SIG-M5 (cell line): ENCODE data around the gene NACC1.

Experiments
- DNase-seq: peaks from one replicate; lab custom pipeline; 2025; lab: John Stamatoyannopoulos, UW

The NACC1 gene

DNA sequence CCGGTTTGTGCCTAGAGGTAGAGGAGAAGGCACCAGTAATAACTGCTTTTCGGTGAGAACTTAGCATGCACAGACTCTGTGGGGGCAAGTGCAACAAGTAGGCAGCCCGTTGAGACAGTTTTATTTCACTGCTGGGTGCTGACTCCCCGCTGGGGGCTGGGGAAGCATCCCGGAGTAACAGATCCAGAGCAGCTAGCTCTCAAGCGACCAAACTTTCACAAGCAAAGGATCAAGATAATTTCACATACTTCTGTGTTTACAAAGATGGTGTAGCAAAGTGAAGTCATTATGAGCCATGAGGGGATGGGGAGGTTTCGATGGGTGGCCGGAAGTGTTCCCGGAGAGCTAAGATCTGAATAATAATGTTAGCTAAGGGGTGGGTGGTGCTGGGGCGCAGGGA, 2.8 kb downstream of the NACC1 start:
- no peak for DNase-seq

DNA sequence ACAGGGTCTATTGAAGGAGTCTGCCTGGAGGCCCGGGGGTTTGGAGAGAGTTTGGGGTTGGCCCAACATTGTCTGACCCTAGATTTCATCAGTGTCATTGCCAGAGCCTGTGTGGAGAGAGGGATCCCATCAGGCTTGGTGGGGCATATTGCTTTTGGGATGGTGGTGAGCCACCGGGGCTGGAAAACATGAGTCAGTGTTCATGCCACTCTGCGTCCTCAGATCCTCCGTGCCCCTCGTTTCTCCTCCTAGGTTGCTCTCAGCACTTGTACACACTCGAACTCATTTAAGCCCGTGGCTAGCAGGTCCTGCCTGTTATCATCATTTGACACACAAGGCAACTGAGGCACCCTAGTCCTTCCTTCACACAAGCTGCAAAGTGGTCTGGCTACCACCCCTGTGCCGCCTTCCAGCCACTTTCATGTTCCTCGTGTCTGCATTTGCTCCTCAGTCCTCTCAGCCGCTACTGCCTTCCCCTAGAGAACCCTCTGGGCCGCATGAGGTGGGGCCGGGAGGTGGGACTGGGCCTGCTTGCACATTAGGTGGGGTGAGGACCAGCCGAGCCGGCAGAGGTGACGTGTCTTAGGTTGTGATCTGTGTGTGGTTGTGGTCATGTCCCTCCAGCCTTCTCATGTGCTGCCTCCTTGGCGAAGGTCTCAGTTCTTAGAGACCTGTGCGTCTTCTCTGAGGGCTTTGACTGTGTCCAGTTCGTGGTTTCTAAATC, 3.6 kb downstream of the NACC1 start:
- no peak for DNase-seq

GRCh38 chr19:13122275-13122878, 4.3 kb downstream of the NACC1 start:
- no peak for DNase-seq

DNA sequence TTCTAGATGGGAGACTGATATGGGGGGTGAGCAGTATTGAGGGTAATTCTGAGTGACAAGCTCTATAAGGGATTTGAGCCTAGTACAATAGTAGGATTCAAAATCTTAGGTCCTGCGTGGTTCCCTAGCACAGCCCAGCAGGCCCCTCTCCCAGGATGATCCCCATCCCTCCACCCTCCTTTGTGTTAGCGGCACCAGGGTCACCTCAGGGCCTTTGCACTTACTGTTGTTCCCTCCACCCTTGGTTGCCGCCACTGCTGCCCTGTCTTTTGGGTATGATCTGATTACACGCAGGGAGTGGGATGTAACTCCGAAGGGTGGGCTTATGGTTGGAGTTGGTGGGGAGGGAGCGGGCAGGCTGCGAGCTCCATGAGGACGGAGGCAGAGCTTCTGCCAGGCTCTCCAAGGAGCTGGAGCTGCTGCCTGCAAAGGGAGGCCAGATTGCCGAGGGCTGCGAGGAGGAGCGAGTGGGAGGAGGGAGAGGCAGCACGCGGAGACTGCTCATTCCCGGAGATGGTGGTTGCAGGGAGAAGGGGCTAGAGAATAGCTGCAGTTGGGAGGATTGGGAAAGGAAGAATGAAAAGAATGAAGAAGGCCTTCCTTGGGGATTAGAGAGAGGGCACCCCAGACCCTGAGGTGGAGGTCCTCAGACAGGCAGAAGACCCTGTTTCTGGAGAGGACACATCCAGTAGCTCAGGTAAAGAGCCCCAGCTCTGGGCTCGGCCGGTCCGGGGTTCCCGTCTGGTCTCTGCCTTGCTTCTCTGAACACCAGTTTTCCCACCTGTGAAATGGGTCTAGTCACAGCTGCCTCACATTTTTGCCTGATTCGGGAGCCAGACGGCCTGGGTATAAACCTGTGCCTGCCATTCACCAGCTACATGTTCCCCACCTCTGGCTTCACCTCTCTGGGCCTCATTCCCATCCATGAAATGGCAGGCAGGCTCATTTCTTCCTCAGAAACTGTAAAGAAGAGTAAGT, 5.2 kb downstream of the NACC1 start:
- DNase-seq = no peak

DNA sequence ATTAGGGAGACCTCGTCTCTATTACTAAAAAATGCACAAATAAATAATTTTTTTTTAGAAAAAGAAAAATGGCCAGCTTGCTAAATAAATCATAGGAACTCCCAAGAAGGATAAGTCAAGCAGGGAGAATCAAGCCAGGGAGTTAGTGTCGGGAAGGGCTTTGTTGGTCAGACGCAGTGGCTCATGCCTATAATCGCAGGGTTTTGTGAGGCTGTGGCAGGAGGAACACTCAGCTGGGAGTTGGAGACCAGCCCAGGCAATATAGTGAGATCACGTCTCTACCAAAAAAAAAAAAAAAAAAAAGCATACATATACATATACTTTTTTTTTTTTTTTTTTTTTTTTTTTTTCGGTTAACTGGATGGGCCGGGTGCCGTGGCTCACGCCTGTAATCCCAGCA, 9.0 kb downstream of the NACC1 start:
- no peak for DNase-seq

- no peak for DNase-seq
These were observed 9.9 kb downstream of the NACC1 start for GRCh38 chr19:13127811-13128575.

DNA sequence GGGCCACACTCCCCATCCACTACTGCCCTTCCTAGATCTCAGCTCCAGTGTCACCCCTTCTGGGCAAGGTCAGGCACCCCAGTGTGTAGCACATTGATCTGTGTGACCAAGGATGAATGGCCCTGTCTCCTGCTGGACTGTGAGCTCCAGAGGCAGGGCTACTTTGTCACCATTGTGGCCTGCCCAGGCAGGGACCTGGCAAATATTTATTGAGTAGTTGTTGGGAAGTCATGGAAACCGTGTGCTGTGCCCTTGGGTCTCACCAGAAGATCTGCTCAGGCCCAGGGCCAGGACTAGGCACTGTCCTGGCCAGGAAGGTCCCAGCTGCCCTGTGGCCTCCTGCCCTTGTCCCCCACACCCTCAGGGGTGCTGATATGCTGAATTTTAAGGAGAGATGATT, 10.5 kb downstream of the NACC1 start:
- DNase-seq = no peak

- no peak for DNase-seq
These were observed 11.3 kb downstream of the NACC1 start for GRCh38 chr19:13129384-13129783.

DNA sequence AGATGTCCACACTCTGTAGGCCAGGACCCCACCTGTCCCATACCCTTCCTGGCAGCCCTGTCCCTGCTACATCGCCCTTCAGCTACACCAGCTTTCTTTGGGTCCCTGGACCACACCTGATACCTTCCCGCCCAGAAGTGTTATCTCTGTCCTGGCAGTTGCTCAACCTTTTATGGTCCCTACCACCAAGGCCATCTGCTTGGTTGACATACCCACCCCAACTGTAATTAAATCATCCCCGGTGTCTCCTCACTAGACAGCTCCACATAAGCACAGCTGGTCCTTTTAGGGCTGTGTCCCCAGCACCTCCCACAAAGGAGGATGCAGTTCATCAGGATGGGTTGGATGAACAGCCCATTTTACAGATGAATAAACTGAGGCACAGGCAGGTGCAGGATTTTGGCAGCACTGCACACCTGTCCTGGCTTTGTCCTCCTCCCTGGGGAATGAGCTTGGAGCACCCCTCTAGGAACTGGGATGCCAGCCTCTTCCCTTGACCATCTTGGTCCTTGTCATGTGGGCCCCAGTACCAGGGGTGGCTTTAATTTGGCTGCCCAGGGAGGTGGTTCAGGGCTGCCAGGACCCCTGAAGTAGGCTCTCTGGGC, 12.9 kb downstream of the NACC1 start:
- no peak for DNase-seq

GRCh38 chr19:13132471-13133180, 14.6 kb downstream of the NACC1 start:
- no peak for DNase-seq

DNA sequence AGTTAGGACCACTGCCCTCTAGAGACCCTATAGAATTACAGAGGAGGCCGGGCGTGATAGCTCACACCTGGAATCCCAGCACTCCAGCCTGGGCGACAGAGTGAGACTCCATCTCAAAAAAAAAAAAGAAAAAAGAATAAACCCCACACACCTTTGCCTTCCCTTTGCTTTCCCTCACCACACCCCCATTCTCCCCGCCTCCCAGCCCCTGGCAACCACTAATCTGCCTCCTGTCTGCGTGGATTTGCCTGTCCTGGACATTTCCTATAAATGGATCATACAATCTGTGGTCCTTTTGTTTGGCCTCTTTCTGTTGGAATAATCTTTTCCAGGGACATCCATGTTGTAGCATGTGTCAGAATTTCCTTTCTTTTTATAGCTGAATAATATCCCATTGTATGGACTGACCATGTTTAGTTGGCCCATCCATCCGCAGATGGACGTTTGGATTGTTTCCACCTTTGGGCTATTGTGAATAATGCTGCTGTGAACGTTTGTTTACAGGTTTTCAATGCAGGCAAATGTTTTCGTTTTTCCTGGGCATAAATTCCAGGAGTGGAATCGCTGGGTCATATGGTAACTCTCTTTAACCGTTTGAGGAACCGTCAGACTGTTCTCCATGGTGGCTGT, 15.3 kb downstream of the NACC1 start:
- DNase-seq = no peak

- DNase-seq = no peak
These were observed 16.6 kb downstream of the NACC1 start for GRCh38 chr19:13134626-13135025.

DNA sequence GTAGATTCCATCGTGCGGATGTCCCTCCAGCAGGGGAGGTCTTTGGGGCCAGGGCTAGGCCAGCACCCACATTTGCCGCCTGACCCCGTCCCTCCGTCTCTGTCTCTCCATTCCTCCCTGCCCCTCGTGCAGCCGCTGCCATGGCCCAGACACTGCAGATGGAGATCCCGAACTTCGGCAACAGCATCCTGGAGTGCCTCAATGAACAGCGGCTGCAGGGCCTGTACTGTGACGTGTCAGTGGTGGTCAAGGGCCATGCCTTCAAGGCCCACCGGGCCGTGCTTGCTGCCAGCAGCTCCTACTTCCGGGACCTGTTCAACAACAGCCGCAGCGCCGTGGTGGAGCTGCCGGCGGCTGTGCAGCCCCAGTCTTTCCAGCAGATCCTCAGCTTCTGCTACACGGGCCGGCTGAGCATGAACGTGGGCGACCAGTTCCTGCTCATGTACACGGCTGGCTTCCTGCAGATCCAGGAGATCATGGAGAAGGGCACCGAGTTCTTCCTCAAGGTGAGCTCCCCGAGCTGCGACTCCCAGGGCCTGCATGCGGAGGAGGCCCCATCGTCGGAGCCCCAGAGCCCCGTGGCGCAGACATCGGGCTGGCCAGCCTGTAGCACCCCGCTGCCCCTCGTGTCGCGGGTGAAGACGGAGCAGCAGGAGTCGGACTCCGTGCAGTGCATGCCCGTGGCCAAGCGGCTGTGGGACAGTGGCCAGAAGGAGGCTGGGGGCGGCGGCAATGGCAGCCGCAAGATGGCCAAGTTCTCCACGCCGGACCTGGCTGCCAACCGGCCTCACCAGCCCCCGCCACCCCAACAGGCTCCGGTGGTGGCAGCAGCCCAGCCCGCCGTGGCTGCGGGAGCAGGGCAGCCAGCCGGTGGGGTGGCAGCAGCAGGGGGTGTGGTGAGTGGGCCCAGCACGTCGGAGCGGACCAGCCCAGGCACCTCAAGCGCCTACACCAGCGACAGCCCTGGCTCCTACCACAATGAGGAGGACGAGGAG, 17.3 kb downstream of the NACC1 start:
- no peak for DNase-seq

DNA sequence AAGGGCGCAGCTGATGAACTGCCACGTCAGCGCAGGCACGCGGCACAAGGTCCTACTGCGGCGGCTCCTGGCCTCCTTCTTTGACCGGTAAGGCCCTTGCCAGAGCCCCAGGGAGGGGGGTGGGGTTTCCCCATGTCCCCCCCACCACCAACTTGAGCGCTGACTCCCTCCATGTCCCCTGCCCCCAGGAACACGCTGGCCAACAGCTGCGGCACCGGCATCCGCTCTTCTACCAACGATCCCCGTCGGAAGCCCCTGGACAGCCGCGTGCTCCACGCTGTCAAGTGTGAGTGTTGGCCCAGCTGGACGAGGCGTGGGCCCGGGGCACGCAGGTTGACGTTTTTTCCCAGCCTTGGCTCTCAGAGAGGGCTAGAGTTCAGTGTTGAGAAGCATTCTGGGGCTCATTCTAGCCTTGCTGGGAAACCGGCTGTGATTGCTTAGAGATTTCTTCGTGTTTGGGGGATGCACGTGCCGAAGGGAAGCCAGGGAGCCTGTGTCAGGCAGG, 19.3 kb downstream of the NACC1 start:
- no peak for DNase-seq

- DNase-seq = no peak
These were observed 20.3 kb downstream of the NACC1 start for GRCh38 chr19:13138171-13138915.

DNA sequence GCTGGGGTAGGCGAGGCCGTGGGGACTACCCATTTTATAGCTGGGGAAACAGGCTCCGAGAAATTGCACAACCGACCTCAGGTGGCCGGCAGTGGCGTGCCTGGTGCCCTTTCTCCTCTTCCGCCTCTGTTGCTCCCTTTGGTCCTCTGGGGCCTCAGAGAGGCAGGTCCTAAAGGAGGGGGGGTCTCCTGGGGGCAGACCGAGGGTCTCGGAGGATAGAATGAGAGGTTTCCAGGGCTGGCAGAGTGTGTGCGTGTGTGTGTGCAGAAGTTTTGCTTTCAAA, 20.8 kb downstream of the NACC1 start:
- no peak for DNase-seq

GRCh38 chr19:13139633-13140311, 21.7 kb downstream of the NACC1 start:
- DNase-seq = no peak
